Measurements from ENCODE around the gene OR51B4.

OR51B4 gene

GRCh38 chr11:5290106-5290505, 11.6 kb downstream of the OR51B4 start:
- Histone ChIP-seq H3K27ac (ENCODE audit: extremely low read depth, low read depth, low read length) (no peak overlapping the region), H3K4me3 (ENCODE audit: low read depth, low read length) (no peak overlapping the region), H3K9me3 (ENCODE audit: control insufficient read depth, insufficient read depth, low read depth, low read length) (no peaks in the 10 kb centered on the region), H3K4me1 (ENCODE audit: control insufficient read depth, insufficient read depth, low read length) (no peaks in the 10 kb centered on the region), H3K36me3 (ENCODE audit: control insufficient read depth in 2 of 2, insufficient read depth in 1 of 2, low read length in 2 of 2) (no peaks in the 10 kb centered on the region)
- ChIA-PET CTCF (interaction anchor here (1.1 to 2.9 kb wide), 6 partner anchors 30 to 653 kb away, joined by 3 to 12 read pairs (median 4); partner anchors contain the start of gene OR51D1), POLR2A (interaction anchor here (0.6 kb wide), 1 partner anchor 85 kb away, joined by 3 read pairs; no protein-coding TSS in a partner anchor)
- no peak for TF ChIP-seq ZNF670 (tag by site-specific recombination; IDR thresholded peaks at IDR 0.05; ENCODE audit: low read depth)
- TF ChIP-seq ZNF664 (tag by site-specific recombination; IDR thresholded peaks at IDR 0.05): no peak
- no peak for TF ChIP-seq ZBTB49 (tag by site-specific recombination; IDR thresholded peaks at IDR 0.05; ENCODE audit: low read depth)
- no peak for TF ChIP-seq ZNF704 (tag by site-specific recombination; IDR thresholded peaks at IDR 0.05)
- no peak for TF ChIP-seq ZNF621 (tag by site-specific recombination; IDR thresholded peaks at IDR 0.05)
- TF ChIP-seq ZNF645 (tag by site-specific recombination; IDR thresholded peaks at IDR 0.05): no peak
- no peak for TF ChIP-seq PRDM2 (tag by site-specific recombination; IDR thresholded peaks at IDR 0.05; ENCODE audit: borderline replicate concordance)
- no peak for TF ChIP-seq SALL2 (tag by site-specific recombination; IDR thresholded peaks at IDR 0.05; ENCODE audit: borderline replicate concordance)
- no peak for TF ChIP-seq ZBTB44 (tag by site-specific recombination; IDR thresholded peaks at IDR 0.05)
- TF ChIP-seq ZNF202 (tag by site-specific recombination; IDR thresholded peaks at IDR 0.05; ENCODE audit: borderline replicate concordance): no peak
- TF ChIP-seq ZNF548 (tag by site-specific recombination; IDR thresholded peaks at IDR 0.05): no peak
- no peak for TF ChIP-seq ZBTB1 (tag by site-specific recombination; IDR thresholded peaks at IDR 0.05)
- no peak for TF ChIP-seq ZNF426 (tag by site-specific recombination; IDR thresholded peaks at IDR 0.05)
- TF ChIP-seq ZNF544 (tag by site-specific recombination; IDR thresholded peaks at IDR 0.05): no peak
- no peak for TF ChIP-seq ZNF221 (tag by site-specific recombination; IDR thresholded peaks at IDR 0.05; ENCODE audit: borderline replicate concordance)
- TF ChIP-seq ZNF133 (tag by site-specific recombination; IDR thresholded peaks at IDR 0.05): no peak
- no peak for TF ChIP-seq ZNF585B (tag by site-specific recombination; IDR thresholded peaks at IDR 0.05)
- no peak for TF ChIP-seq ZNF624 (tag by site-specific recombination; IDR thresholded peaks at IDR 0.05)
- TF ChIP-seq ZNF843 (tag by site-specific recombination; IDR thresholded peaks at IDR 0.05): no peak
